Measurements from ENCODE around the gene LHFPL2.

DNA sequence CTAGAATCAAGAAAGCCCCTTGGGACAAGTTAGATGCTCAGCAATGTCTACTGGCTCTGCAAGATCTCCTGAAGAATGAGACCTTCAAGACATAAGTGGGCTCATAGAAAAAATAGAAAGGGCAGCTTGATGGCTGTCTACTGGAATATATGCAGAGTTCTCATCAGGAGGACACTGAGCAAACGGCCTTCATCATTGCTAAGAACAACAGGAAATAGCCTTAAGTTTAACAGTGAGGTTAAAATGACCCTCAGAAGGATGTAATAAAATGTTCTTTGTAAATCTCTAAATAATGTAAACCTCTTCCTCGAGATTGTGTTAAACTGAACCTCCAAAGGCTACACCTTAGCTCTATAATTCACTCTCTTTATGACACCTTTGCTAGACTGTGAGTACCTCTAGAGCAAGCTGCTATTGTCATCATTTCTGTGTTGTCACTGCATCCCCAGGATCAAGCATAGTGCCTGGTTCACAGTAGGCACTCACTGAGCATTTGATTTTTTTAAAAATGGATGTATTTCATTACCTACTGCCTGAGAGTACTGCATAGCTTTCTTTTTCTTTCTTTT is 22.2 kb upstream of the LHFPL2 start:
- TF ChIP-seq, protein P1, sequence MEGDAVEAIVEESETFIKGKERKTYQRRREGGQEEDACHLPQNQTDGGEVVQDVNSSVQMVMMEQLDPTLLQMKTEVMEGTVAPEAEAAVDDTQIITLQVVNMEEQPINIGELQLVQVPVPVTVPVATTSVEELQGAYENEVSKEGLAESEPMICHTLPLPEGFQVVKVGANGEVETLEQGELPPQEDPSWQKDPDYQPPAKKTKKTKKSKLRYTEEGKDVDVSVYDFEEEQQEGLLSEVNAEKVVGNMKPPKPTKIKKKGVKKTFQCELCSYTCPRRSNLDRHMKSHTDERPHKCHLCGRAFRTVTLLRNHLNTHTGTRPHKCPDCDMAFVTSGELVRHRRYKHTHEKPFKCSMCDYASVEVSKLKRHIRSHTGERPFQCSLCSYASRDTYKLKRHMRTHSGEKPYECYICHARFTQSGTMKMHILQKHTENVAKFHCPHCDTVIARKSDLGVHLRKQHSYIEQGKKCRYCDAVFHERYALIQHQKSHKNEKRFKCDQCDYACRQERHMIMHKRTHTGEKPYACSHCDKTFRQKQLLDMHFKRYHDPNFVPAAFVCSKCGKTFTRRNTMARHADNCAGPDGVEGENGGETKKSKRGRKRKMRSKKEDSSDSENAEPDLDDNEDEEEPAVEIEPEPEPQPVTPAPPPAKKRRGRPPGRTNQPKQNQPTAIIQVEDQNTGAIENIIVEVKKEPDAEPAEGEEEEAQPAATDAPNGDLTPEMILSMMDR (IDR thresholded peaks at IDR 0.05; ENCODE audit: low read depth, low read length, poor library complexity, severe bottlenecking) = no peak
- no peak for TF ChIP-seq EZH2phosphoT487 (IDR thresholded peaks at IDR 0.05; ENCODE audit: borderline replicate concordance, low read length)
